HG03457 (cell line): ENCODE measurements around the gene SEC24B.
A peak's percentile ranks its signal among the peaks of the same experiment; 100 is the strongest.

ENCODE experiments used
- ATAC-seq: cut with Tn5 transposase; IDR thresholded peaks from one replicate; pipeline ENCODE4 v1.9.1; 2021; ENCODE audit warnings: moderate number of reproducible peaks; ENCODE audit not compliant: unreplicated experiment

Gene SEC24B

GRCh38 chr4:109433205-109434006 is at the start of gene SEC24B:
Gene SEC24B (plus strand): TSS chr4:109433815. CDS start chr4:109433870, 55 bp downstream.
- peak; percentile 90 for ATAC-seq

- no peak for ATAC-seq
Measured at GRCh38 chr4:109383823-109384222, 49.8 kb upstream of the SEC24B start.

- ATAC-seq = no peak
Measured at GRCh38 chr4:109385260-109385659, 48.4 kb upstream of the SEC24B start.

- no peak for ATAC-seq
Measured at GRCh38 chr4:109389369-109390114, 44.1 kb upstream of the SEC24B start.

GRCh38 chr4:109390115-109390768 is 43.4 kb upstream of the SEC24B start:
- no peak for ATAC-seq

- no peak for ATAC-seq
Measured at GRCh38 chr4:109395694-109396093, 37.9 kb upstream of the SEC24B start.

GRCh38 chr4:109398928-109399327 is 34.7 kb upstream of the SEC24B start:
- no peak for ATAC-seq

GRCh38 chr4:109406337-109406931 is 27.2 kb upstream of the SEC24B start:
- peak; percentile 91 for ATAC-seq

GRCh38 chr4:109407027-109407737 is 26.4 kb upstream of the SEC24B start:
- ATAC-seq = no peak

GRCh38 chr4:109408711-109409110 is 24.9 kb upstream of the SEC24B start:
- no peak for ATAC-seq

- ATAC-seq = no peak
Measured at GRCh38 chr4:109410226-109410625, 23.4 kb upstream of the SEC24B start.

- ATAC-seq = no peak
Measured at GRCh38 chr4:109410776-109411175, 22.8 kb upstream of the SEC24B start.

GRCh38 chr4:109411964-109412363 is 21.7 kb upstream of the SEC24B start:
- ATAC-seq = no peak

GRCh38 chr4:109412776-109413175 is 20.8 kb upstream of the SEC24B start:
- ATAC-seq = no peak

- ATAC-seq = no peak
Measured at GRCh38 chr4:109414938-109415337, 18.7 kb upstream of the SEC24B start.

- no peak for ATAC-seq
Measured at GRCh38 chr4:109418588-109418987, 15.0 kb upstream of the SEC24B start.

GRCh38 chr4:109419679-109420078 is 13.9 kb upstream of the SEC24B start:
- ATAC-seq = no peak

GRCh38 chr4:109424093-109424841 is 9.3 kb upstream of the SEC24B start:
- ATAC-seq = no peak

- no peak for ATAC-seq
Measured at GRCh38 chr4:109425405-109425804, 8.2 kb upstream of the SEC24B start.

GRCh38 chr4:109429545-109429944 is 4.1 kb upstream of the SEC24B start:
- no peak for ATAC-seq
